Frontal cortex (tissue), 4 donors: Measurements from ENCODE around the gene NHERF2. TPM values are rescaled to one million over a fixed set of nuclear protein-coding genes. Genes with fewer than 3 reads are reported as not detected.

ENCODE experiments used
- DNase-seq, 2 donors: peaks; one replicate each; pipeline ENCODE4 v3.0.0; 2012; ENCODE audit warnings: low spot score in 2 of 2
- FAIRE-seq: peaks from 2 replicates; lab custom pipeline; 2012; peaks lifted over from hg19 to GRCh38; lab: Jason Lieb, UNC
- total RNA-seq: library from RNA; depleted of rRNA; stranded (reverse); fragments of >200 nt; gene quantifications from one replicate; pipeline ENCODE4 v1.2.3, GENCODE V29; 2014
- donor health status: control.
- donor health status: control.
- donor health status: control.

Gene NHERF2
- 13.5 TPM for total RNA-seq

- DNase-seq (peak; percentile 82 to 86), FAIRE-seq (no peak)
These were observed at the start of gene NHERF2 for GRCh38 chr16:2026461-2027023. Gene NHERF2, plus strand, starts transcription at chr16:2026902. Its CDS starts 104 bp downstream, at chr16:2027006.

GRCh38 chr16:1976951-1977874, 49.5 kb upstream of the NHERF2 start:
- DNase-seq (no peak), FAIRE-seq (no peak)

- no peak for DNase-seq
- no peak for FAIRE-seq
These were observed 48.8 kb upstream of the NHERF2 start for GRCh38 chr16:1977875-1978268.

DNA sequence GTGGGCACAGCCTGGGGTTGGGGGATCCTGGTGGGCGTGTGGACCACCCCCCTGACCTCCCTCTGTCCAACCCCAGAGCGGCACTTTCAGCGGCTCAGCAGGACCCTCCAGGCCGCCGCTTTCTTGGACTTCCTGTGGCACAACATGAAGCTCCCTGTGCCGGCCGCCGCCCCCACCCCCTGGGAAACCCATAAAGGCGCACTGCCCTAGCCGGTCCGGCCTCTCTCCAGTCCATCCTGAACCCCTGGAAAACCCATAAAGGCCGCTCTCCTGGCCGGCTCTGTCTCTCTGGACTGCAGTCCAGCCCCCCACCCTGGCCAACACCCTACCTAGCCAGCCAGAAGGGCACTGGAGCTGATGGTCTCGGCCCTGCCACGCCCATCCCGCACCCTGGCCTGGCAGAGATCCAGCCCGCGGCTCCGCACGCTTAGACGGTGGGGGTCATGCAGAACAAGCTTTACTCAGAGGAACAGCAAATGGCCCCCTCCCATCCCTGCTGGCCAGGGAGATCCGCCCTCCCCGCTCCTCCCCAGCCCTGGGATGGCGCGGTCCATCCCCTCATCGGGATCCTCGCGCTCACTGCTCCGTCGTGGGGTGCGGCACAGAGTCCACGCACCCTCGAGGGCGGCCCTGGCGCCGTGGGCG, 48.1 kb upstream of the NHERF2 start:
- DNase-seq (no peak), FAIRE-seq (no peak)

DNA sequence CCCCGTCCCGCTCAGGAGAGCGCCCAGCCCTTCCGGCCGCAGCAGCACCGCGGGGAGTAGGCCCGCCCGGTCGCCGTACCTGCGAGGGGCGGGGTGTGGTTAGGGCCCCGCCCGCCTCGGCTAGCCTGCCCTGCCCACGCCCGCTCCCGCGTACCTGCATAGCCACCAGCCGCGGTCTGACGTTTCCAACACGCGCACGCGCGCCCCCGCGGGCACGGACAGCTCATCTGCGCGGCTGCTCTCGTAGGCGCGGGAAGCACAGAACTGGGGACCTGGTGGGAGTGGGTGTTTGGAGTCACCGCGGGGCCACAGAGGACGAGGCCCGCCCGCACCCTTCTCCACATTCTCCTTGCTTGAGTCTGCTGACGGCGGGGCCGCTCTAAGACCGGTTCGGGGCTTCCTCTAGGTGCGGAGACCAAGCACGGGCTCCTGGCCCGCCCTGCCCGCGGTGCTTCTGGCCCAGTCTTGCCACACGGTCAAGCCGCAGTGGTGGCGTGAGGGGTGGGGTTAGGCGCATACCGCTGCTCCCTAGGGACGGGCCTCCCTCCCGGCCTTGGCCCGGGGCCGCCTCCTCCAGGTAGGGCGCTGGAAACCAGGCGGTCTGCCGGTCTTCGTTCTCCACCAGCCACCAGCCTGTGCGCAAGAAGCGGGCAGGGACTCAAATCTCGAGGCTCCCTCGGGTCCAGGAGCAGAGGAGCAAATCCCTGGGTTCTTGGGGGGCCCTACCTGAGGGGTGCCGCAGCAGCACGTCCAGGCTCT, 47.3 kb upstream of the NHERF2 start:
- FAIRE-seq (no peak), DNase-seq (no peak)

DNA sequence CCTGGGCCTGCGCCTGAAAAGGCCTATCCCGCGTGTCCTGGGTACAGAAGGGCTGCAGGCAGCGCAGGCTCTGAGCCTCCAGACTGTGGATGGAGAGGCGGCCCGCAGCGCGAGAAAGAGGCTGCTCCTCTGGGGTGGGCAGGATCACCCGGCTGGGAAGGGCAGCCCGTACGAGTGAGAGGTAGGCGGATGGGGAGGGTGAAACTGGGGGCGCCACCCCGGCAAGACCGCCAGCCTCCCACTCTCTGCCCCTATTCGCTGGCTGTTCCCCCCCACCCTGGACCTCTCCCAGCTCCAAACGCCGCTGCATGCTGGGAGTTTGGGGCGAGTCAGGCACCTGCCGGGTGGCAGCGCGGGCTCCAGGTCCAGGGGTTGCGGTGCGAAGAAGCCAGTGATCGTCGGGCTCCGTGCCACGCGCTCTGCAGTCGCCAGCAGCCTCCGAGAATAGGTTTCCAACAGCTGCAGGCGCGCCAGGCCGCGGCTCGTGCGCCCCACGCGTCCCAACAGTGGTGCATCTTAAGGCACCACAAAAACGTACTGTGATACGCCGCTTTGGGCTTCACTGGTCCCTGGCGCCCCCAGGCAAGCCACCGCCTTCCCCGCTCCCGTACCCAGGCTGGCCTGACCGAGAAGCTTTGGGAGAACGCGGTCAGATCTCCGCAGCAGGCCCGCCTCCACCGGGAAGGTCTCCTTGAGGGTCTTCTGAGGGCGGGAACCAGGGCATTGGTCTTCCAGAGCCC, 46.5 kb upstream of the NHERF2 start:
- DNase-seq (no peak), FAIRE-seq (no peak)

- no peak for DNase-seq
- FAIRE-seq, result no peak
These were observed 46.0 kb upstream of the NHERF2 start for GRCh38 chr16:1980770-1981087.

DNA sequence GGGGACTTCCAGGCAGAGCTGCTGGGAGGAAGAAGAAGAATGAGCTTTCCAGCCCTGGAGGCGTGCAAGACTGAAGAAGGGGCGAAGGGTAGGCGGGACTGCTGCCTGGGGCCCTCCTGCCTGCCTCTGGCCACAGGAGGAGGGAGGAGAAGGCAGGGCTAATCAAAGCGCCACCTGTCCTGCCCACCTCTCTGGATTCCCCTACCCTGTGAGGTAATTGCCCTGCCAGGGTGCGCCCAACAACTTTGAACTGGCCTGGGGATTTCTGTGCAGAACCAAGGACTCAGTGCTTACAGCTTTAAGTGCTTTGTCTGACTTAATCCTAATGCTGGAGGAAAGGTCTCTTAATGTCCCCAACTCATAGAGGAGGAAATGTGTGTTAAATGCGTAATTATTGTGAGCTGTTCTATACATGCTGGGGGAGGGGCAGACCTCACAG, 45.3 kb upstream of the NHERF2 start, which contains the start of gene NOXO1:
TSS of gene NOXO1 (minus strand) at position 72 of the 439 bp plus-strand sequence. CDS start 290 bp downstream, outside the sequence.
- DNase-seq (no peak), FAIRE-seq (no peak)

- DNase-seq (peak in 1 of 2 donors; percentile 67), FAIRE-seq (no peak)
These were observed 44.7 kb upstream of the NHERF2 start for GRCh38 chr16:1982013-1982433.

DNA sequence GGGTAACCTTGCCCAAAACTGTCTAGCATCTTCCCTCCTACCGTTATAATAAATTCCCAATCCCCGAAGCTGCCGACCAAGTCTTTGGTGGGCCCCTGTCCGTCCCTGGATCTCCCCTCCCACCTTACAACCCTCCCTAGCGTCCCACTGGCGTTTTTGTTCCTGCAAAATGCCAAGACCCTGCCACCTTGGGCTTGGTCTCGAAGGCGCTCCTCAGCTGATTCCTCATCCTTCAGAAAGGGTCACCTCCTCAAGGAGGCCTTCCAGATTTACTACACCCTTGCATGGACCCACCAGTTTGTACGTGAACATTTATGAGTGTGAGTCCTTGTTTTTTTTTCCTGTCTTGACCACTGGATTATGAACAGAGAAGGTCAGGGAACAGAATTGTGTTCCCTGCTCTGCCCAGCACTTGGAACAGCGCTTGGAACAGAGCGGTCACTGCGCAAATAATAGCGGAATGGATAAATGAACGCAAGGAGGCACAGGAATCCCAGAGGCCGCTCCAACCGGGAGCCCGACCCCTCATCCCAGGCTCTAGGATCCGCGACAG, 43.6 kb upstream of the NHERF2 start:
- no peak for DNase-seq
- FAIRE-seq, result no peak

GRCh38 chr16:1983544-1984346, 43.0 kb upstream of the NHERF2 start, which contains the start of gene GFER:
Gene GFER, plus strand, starts transcription at chr16:1984193. Its CDS starts 26 bp downstream, at chr16:1984219.
- DNase-seq (peak; percentile 100), FAIRE-seq (no peak)

DNA sequence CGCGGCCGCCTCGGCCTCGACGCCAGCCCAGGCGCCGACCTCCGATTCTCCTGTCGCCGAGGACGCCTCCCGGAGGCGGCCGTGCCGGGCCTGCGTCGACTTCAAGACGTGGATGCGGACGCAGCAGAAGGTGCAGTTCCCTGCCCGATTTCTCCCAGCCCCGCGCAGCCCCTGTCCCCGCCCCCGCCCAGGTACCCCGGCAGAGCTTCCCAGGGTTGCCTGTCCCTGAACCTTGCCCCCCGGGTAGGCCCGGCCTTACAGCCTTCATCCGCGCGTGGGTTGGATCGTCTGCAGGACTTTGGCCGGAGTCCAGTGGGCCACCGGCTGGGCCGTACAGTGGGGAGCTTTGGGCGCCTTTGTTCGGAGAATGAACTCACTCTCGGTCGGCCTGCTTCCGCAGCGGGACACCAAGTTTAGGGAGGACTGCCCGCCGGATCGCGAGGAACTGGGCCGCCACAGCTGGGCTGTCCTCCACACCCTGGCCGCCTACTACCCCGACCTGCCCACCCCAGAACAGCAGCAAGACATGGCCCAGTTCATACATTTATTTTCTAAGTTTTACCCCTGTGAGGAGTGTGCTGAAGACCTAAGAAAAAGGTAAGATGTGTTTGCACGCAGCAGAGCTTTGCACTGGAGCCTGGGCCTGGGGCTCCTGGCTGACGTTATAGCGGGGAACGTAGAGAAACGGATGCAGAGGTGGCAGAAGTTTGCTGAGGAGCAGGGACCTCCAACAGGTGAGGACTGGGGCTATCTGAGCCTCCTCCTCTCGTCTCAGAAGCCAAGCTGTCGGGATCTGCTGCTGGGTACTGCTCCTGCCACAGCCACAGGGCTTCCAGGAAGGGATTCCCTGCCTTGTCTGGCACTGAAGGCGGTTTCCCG, 42.1 kb upstream of the NHERF2 start:
- DNase-seq (no peak), FAIRE-seq (no peak)

DNA sequence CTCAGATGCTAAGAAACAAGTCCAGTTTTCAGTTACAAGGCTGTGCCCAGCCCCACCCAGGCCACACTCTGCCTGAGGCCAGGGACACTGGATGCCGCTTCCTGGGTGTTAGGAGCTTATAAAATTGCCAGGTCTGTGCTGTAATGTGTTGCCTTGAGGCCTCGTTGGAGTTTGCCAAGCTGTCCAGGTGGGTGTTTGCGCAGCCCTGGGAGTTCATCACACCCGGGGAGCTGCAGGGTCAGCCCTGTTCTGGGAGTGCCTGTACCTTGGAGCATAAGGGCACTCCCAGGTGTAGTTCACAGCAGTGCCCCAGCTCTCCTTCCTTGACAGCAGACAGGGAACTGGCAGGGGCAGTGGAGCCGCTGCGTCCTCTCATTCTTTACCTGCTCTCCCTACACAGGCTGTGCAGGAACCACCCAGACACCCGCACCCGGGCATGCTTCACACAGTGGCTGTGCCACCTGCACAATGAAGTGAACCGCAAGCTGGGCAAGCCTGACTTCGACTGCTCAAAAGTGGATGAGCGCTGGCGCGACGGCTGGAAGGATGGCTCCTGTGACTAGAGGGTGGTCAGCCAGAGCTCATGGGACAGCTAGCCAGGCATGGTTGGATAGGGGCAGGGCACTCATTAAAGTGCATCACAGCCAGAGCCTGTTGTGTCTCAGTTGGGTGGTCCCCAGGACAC, 41.1 kb upstream of the NHERF2 start:
- DNase-seq, result no peak
- FAIRE-seq, result no peak

- no peak for FAIRE-seq
These were observed 39.5 kb upstream of the NHERF2 start for GRCh38 chr16:1987198-1987597.

GRCh38 chr16:1989209-1990100, 37.2 kb upstream of the NHERF2 start, which contains the start of gene SYNGR3:
Gene SYNGR3, plus strand, starts transcription at chr16:1989970. Its CDS starts 133 bp downstream, at chr16:1990103.
- FAIRE-seq (no peak), DNase-seq (no peak)

More at GRCh38 chr16:1987198-1987597, 39.5 kb upstream of the NHERF2 start:
- no peak for DNase-seq

GRCh38 chr16:1990101-1990350, 36.7 kb upstream of the NHERF2 start:
- FAIRE-seq, result no peak
- DNase-seq, result no peak
